Adrenal gland (tissue), 12 donors: ENCODE data around the gene PSMG1. TPM values are rescaled to one million over a fixed set of nuclear protein-coding genes. Genes with fewer than 3 reads are reported as not detected.

Experiments used
- DNase-seq, 7 donors: peaks; one replicate each; pipeline ENCODE4 v3.0.0-alpha.2; 2019 to 2020
- H3K27ac ChIP-seq, 5 donors: fragments of 200-600 bp; sonication (generic) in 4 of 5; 1 replicate in 3 of 5; 2 replicates in 2 of 5; pipeline versions ENCODE4 v1.5.1 to v1.8.0; 2016 to 2020; ENCODE audit warnings: mild to moderate bottlenecking in 1 of 5
- H3K27me3 ChIP-seq: fragments of 200-600 bp; 2 replicates; pipeline ENCODE4 v1.8.0; 2021
- H3K36me3 ChIP-seq, 2 donors: fragments of 200-600 bp; replicated peaks in 1 of 2; 1 replicate in 1 of 2; 2 replicates in 1 of 2; pipeline versions ENCODE4 v1.5.1 to v1.8.0; 2018 to 2022
- H3K4me1 ChIP-seq, 2 donors: fragments of 200-600 bp; replicated peaks in 1 of 2; 1 replicate in 1 of 2; 2 replicates in 1 of 2; pipeline versions ENCODE4 v1.5.1 to v1.8.0; 2018 to 2021
- H3K4me3 ChIP-seq, 4 donors: fragments of 200-600 bp; sonication (generic) in 3 of 4; one replicate each; pipeline ENCODE4 v1.5.1; 2016 to 2018
- H3K9me3 ChIP-seq, 3 donors: fragments of 200-600 bp; sonication (generic) in 1 of 3; replicated peaks in 1 of 3; 1 replicate in 2 of 3; 2 replicates in 1 of 3; pipeline versions ENCODE4 v1.5.1 to v1.8.0; 2016 to 2021
- CTCF ChIP-seq, 6 experiments: fragments of 450-650 bp in 4 of 6; fragments of 200-600 bp in 2 of 6; sonication (generic) in 1 of 6; IDR thresholded peaks; 1 replicate in 5 of 6; 2 replicates in 1 of 6; pipeline versions ENCODE4 v1.5.1 to v1.8.0; 2016 to 2021; ENCODE audit warnings: antibody characterized with exemption in 6 of 6, mild to moderate bottlenecking in 2 of 6, moderate library complexity in 1 of 6
- POLR2A ChIP-seq, 2 donors: fragments of 450-650 bp; IDR thresholded peaks; one replicate each; pipeline ENCODE4 v1.6.1; 2017; ENCODE audit warnings: antibody characterized with exemption in 2 of 2, mild to moderate bottlenecking in 2 of 2, moderate library complexity in 1 of 2
- WGBS, 4 donors: extraction: QIAGEN DNeasy Blood & Tissue Kit in 2 of 4; methylation state at CpG; one replicate each; pipeline versions ENCODE4 v1.1.5 to v1.1.7; 2013 to 2017; 5-methylcytosine and 5-hydroxymethylcytosine counted together
- intact Hi-C, 2 donors: fragments of 100-400 bp; cut with DNase I; formaldehyde crosslinking; loops; one replicate each; pipeline versions ENCODE4 v1.14.1 to v1.15.0; 2022 to 2023
- polyA plus RNA-seq, 3 donors: library from polyadenylated mRNA; stranded (reverse); fragments of 200-250 nt in 2 of 3; fragments of 350-450 nt in 1 of 3; fragmentation: Illumina TruSeq in 1 of 3; extraction: RNeasy Lipid Tissue Mini Kit (QIAGEN cat#74804) in 1 of 3; gene quantifications; one replicate each; pipeline ENCODE4 v1.2.3, GENCODE V29; 2013 to 2014
- total RNA-seq, 9 donors: library from RNA; depleted of rRNA in 4 of 9; stranded (reverse); fragments of >200 nt in 4 of 9; fragments of 120-200 nt in 1 of 9; fragmentation: NEBNext Ultra II Directional in 1 of 9; extraction: Animal tissue kit (Norgen Biotek cat#: 25700) in 1 of 9; gene quantifications; one replicate each; pipeline versions ENCODE4 v1.1.0 to v1.2.4, GENCODE V29; 2013 to 2023
- donor health status: healthy with polysubstance abuse.
- donor health status: Bipolar disorder and iron deficiency.
- donor health status: DM: yes; HTN: yes; CAD: no.
- donor health status: DM: no; HTN: no; CAD: no.
- donor health status: DM: no; HTN: no; CAD: no.
- donor health status: DM: yes; HTN: yes; CAD: no.

Gene PSMG1
- total and polyA plus RNA-seq, 12 donors, result 19.0 to 104 (median 37.3) TPM

DNA sequence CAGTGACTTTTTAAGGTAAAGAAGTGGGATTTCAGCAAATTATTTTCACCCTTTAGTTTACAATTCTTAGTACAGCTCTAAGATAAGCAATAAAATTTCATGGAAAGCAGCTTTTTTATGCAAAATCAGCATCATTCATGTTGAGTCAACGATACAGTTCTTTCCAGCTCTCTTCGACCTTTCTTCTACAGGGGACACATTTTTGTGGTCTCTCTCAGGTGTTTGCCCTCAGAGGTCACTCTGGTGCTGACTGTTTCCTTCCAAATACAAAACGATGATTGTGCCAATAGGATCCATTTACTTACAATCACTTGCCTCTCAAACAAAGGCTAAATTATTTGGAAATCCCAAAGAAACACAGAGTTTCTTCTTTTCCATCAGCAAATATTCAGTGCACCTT, 51.0 kb downstream of the PSMG1 start:
- Histone ChIP-seq H3K27me3 (no peaks in the 10 kb centered on the region), H3K9me3 (no peaks in the 10 kb centered on the region), H3K4me1 (peaks cover 0 to 7% of the 10 kb centered on the region in 2 donors), H3K27ac (no peak overlapping the region), H3K36me3 (no peaks in the 10 kb centered on the region), H3K4me3 (no peak overlapping the region)
- no peak for DNase-seq
- 54 to 72% (median 60%) methylated on average over 3 of the region's 3 CpGs for WGBS, 4 donors
- intact Hi-C loops, result no loop called here
- no peak for TF ChIP-seq CTCF (IDR thresholded peaks at IDR 0.05)
- TF ChIP-seq POLR2A (IDR thresholded peaks at IDR 0.05), result no peak

- Histone ChIP-seq H3K4me1 (peaks cover 0 to 2% of the 10 kb centered on the region in 2 donors), H3K36me3 (no peaks in the 10 kb centered on the region), H3K27me3 (no peaks in the 10 kb centered on the region), H3K4me3 (no peak overlapping the region), H3K9me3 (no peaks in the 10 kb centered on the region), H3K27ac (no peak overlapping the region)
- TF ChIP-seq CTCF (IDR thresholded peaks at IDR 0.05) (no peak), POLR2A (IDR thresholded peaks at IDR 0.05) (no peak)
- intact Hi-C loops, result no loop called here
- no peak for DNase-seq
- 46 to 64% (median 62%) methylated on average over 1 of the region's 1 CpG for WGBS, 4 donors
Measured at GRCh38 chr21:39131791-39132190, 51.5 kb downstream of the PSMG1 start.

DNA sequence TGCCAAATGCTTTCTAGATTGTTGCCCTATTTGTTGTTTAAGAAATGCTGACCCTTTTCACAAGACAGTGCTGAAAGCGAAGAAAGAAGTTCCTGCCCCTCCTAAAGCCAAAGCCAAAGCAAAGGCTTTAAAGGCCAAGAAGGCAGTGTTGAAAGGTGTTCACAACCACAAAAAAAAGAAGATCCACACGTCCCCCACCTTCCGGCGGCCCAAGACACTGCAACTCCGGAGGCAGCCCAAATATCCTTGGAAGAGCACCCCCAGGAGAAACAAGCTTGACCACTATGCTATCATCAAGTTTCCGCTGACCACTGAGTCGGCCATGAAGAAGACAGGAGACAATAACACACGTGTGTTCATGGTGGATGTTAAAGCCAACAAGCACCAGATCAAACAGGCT, 55.7 kb downstream of the PSMG1 start:
- 52 to 72% (median 70%) methylated on average over 7 to 8 of the region's 8 CpGs for WGBS, 4 donors
- Histone ChIP-seq H3K27ac (no peak overlapping the region), H3K36me3 (no peaks in the 10 kb centered on the region), H3K9me3 (no peaks in the 10 kb centered on the region), H3K4me3 (no peak overlapping the region), H3K4me1 (no peaks in the 10 kb centered on the region), H3K27me3 (no peaks in the 10 kb centered on the region)
- intact Hi-C loops, result loop anchor here (5.0 to 10.0 kb wide), 3 partner anchors 320 to 393 kb away; partner anchors contain the start of gene ETS2 (in 2 of the 2)
- TF ChIP-seq CTCF (IDR thresholded peaks at IDR 0.05), result no peak
- TF ChIP-seq POLR2A (IDR thresholded peaks at IDR 0.05), result no peak
- DNase-seq, result no peak

- intact Hi-C loops, result loop anchor here (5.0 to 10.0 kb wide), 3 partner anchors 319 to 392 kb away; partner anchors contain the start of gene ETS2 (in 2 of the 2)
- no peaks in the 10 kb centered on the region for H3K36me3 ChIP-seq
- no peaks in the 10 kb centered on the region for H3K9me3 ChIP-seq
- DNase-seq, result no peak
- no peaks in the 10 kb centered on the region for H3K4me1 ChIP-seq
- 71 to 74% (median 72%) methylated on average over 1 to 4 of the region's 4 CpGs for WGBS, 4 donors
- H3K4me3 ChIP-seq, result no peak overlapping the region
- H3K27ac ChIP-seq, result no peak overlapping the region
- TF ChIP-seq CTCF (IDR thresholded peaks at IDR 0.05) (no peak), POLR2A (IDR thresholded peaks at IDR 0.05) (no peak)
- no peaks in the 10 kb centered on the region for H3K27me3 ChIP-seq
Measured at GRCh38 chr21:39126486-39126806, 56.8 kb downstream of the PSMG1 start.
